Endothelial cell of umbilical vein (primary cell): ENCODE results near the gene RNF125. TPM values are rescaled to one million over a fixed set of nuclear protein-coding genes. Genes with fewer than 3 reads are reported as not detected.

Experiments used
- BruUV-seq: library from RNA; stranded (reverse); fragments of 400-500 nt; replicated peaks from 2 replicates; lab custom pipeline; 2021; lab: Mats Ljungman, UMichigan
- CTCF ChIA-PET: fragments of 300-600, 350-600 bp; sonication (Branson Sonifier 250); formaldehyde crosslinking; loops from one replicate; lab custom pipeline; 2021; ENCODE audit warnings: antibody characterized with exemption, inconsistent platforms; lab: Charles Lee
- POLR2A ChIA-PET: fragments of 300-600, 350-600 bp; sonication (Branson Sonifier 250); formaldehyde crosslinking; loops from one replicate; lab custom pipeline; 2021; ENCODE audit warnings: antibody characterized with exemption, inconsistent platforms; lab: Charles Lee
- DNase-seq: peaks from one replicate; pipeline ENCODE4 v3.0.0-alpha.2; 2011; ENCODE audit warnings: low read depth, low spot score
- FAIRE-seq: peaks from 2 replicates; lab custom pipeline; 2011; peaks lifted over from hg19 to GRCh38; lab: Jason Lieb, UNC
- H2AFZ ChIP-seq: 2 replicates; pipeline ENCODE4 v1.6.0; 2012; ENCODE audit warnings: low read depth, low read length, control low read depth, inconsistent platforms
- H3K27ac ChIP-seq: 2 replicates; pipeline ENCODE4 v1.5.1; 2011; ENCODE audit warnings: low read depth, mild to moderate bottlenecking, control low read depth, low read length, moderate library complexity; ENCODE audit not compliant: insufficient read depth
- H3K27me3 ChIP-seq, 2 experiments: 2 replicates each; pipeline versions ENCODE4 v1.6.0 to v1.6.1; 2011; ENCODE audit warnings: low read length in 2 of 2, mixed read lengths in 1 of 2; ENCODE audit not compliant: control insufficient read depth in 2 of 2, insufficient read depth in 2 of 2
- H3K36me3 ChIP-seq, 2 experiments: 2 replicates in 1 of 2; 3 replicates in 1 of 2; pipeline ENCODE4 v1.5.1; 2011; ENCODE audit warnings: low read length in 2 of 2, mild to moderate bottlenecking in 1 of 2, moderate library complexity in 1 of 2; ENCODE audit not compliant: control insufficient read depth in 2 of 2, insufficient read depth in 2 of 2; ENCODE audit errors: extremely low read depth in 1 of 2
- H3K4me1 ChIP-seq: 3 replicates; pipeline ENCODE4 v1.5.1; 2011; ENCODE audit warnings: mild to moderate bottlenecking, low read length; ENCODE audit not compliant: control insufficient read depth, insufficient read depth; ENCODE audit errors: extremely low read depth
- H3K4me2 ChIP-seq: 2 replicates; pipeline ENCODE4 v1.6.1; 2011; ENCODE audit warnings: low read length, control low read depth, mixed read lengths; ENCODE audit not compliant: insufficient read depth
- H3K4me3 ChIP-seq, 3 experiments: fragments of 200-600 bp in 1 of 3; sonication (generic), shearing (Covaris generic) in 1 of 3; replicated peaks in 1 of 3; 2 replicates each; pipeline ENCODE4 v1.5.1; 2011 to 2016; ENCODE audit warnings: control low read depth in 3 of 3, low read length in 3 of 3, mild to moderate bottlenecking in 2 of 3, inconsistent platforms in 1 of 3, low read depth in 1 of 3, moderate library complexity in 1 of 3; ENCODE audit not compliant: insufficient read depth in 1 of 3
- H3K79me2 ChIP-seq: 2 replicates; pipeline ENCODE4 v1.6.0; 2012; ENCODE audit warnings: low read length, inconsistent platforms; ENCODE audit not compliant: control insufficient read depth, insufficient read depth
- H3K9ac ChIP-seq: replicated peaks from 2 replicates; pipeline ENCODE3; 2011; ENCODE audit warnings: low read length, control low read depth; ENCODE audit not compliant: insufficient read depth; ENCODE audit errors: extremely low read depth
- H3K9me1 ChIP-seq: replicated peaks from 3 replicates; pipeline ENCODE4 v1.6.0; 2011; ENCODE audit warnings: mild to moderate bottlenecking, low read length; ENCODE audit not compliant: control insufficient read depth, insufficient read depth; ENCODE audit errors: extremely low read depth
- H3K9me3 ChIP-seq: replicated peaks from 2 replicates; pipeline ENCODE4 v1.5.1; 2012; ENCODE audit warnings: low read length, inconsistent platforms; ENCODE audit not compliant: control insufficient read depth, insufficient read depth
- H4K20me1 ChIP-seq: replicated peaks from 2 replicates; pipeline ENCODE3; 2011; ENCODE audit warnings: mild to moderate bottlenecking, low read length; ENCODE audit not compliant: control insufficient read depth, insufficient read depth; ENCODE audit errors: extremely low read depth
- CTCF ChIP-seq, 2 donors: IDR thresholded peaks; 1 replicate in 1 of 2; 2 replicates in 1 of 2; pipeline ENCODE4 v1.5.1; 2011; ENCODE audit warnings: low read length in 2 of 2, mild to moderate bottlenecking in 2 of 2, moderate library complexity in 2 of 2, control low read depth in 1 of 2, inconsistent platforms in 1 of 2, low read depth in 1 of 2; ENCODE audit not compliant: insufficient read depth in 1 of 2; ENCODE audit errors: extremely low read depth in 1 of 2
- EZH2 ChIP-seq: IDR thresholded peaks from 2 replicates; pipeline ENCODE4 v1.6.1; 2012; ENCODE audit warnings: borderline replicate concordance, low read depth, mild to moderate bottlenecking, moderate library complexity, low read length, inconsistent platforms; ENCODE audit not compliant: severe bottlenecking
- FOS ChIP-seq: IDR thresholded peaks from 2 replicates; pipeline ENCODE4 v1.6.1; 2011; ENCODE audit warnings: mild to moderate bottlenecking, low read length, moderate library complexity, borderline replicate concordance; ENCODE audit not compliant: insufficient read depth
- GATA2 ChIP-seq: IDR thresholded peaks from 2 replicates; pipeline ENCODE4 v1.7.0; 2011; ENCODE audit warnings: low read depth, mild to moderate bottlenecking, moderate library complexity, mixed read lengths, low read length; ENCODE audit not compliant: insufficient read length, insufficient read depth
- JUN ChIP-seq: IDR thresholded peaks from 2 replicates; pipeline ENCODE4 v1.6.1; 2011; ENCODE audit warnings: borderline replicate concordance, low read depth; ENCODE audit not compliant: insufficient read length, insufficient read depth
- MAX ChIP-seq: IDR thresholded peaks from 2 replicates; pipeline ENCODE4 v1.6.1; 2011; ENCODE audit not compliant: insufficient read depth, insufficient read length
- MYC ChIP-seq: IDR thresholded peaks from one replicate; pipeline ENCODE4 v1.6.1; 2011; ENCODE audit warnings: mild to moderate bottlenecking, low read depth, low read length
- POLR2A ChIP-seq: IDR thresholded peaks from 2 replicates; pipeline ENCODE4 v1.6.1; 2012; ENCODE audit warnings: low read depth, mild to moderate bottlenecking, control low read depth, low read length
- POLR2AphosphoS5 ChIP-seq: IDR thresholded peaks from 2 replicates; pipeline ENCODE4 v1.6.1; 2012; ENCODE audit warnings: low read depth, mild to moderate bottlenecking, control low read depth, low read length, moderate library complexity; ENCODE audit not compliant: insufficient read depth
- dilution Hi-C: fragments of 300-500 bp; cut with MboI; formaldehyde crosslinking; loops from one replicate; pipeline ENCODE4 v1.15.0; 2019; ENCODE audit warnings: low sequenced_read_pairs; ENCODE audit not compliant: extremely low pct_ligation_motif_present
- intact Hi-C: fragments of 100-400 bp; cut with micrococcal nuclease; formaldehyde crosslinking; loops from one replicate; pipeline ENCODE4 v1.10.0; 2022
- polyA plus RNA-seq, 4 experiments: library from polyadenylated mRNA; depleted of rRNA in 3 of 4; stranded (reverse) in 3 of 4; unstranded in 1 of 4; fragments of >200 nt; gene quantifications; 2 replicates each; pipeline versions ENCODE4 v1.2.1 to v1.2.3, GENCODE V29; 2011 to 2012; ENCODE audit warnings: missing spikeins in 1 of 4
- total RNA-seq: library from RNA; stranded (reverse); gene quantifications from 2 replicates; pipeline ENCODE4 v1.2.3, GENCODE V29; 2021

RNF125 gene
- total and polyA plus RNA-seq, 2 donors (not counting 3 experiments of a cell fraction or from before 2014, with no cell fraction given) = 0.73 to 1.3 TPM

GRCh38 chr18:32011193-32011592 lies 7.4 kb upstream of the RNF125 start:
- no peak for FAIRE-seq
- Histone ChIP-seq H3K79me2 (no peaks in the 10 kb centered on the region), H3K4me3 (no peak overlapping the region), H3K27me3 (peaks cover 1 to 2% of the 10 kb centered on the region in 2 experiments), H3K9ac (no peak overlapping the region), H3K27ac (no peak overlapping the region), H3K9me3 (no peaks in the 10 kb centered on the region), H3K4me1 (no peaks in the 10 kb centered on the region), H3K4me2 (no peak overlapping the region), H3K36me3 (no peaks in the 10 kb centered on the region), H4K20me1 (no peaks in the 10 kb centered on the region), H3K9me1 (no peaks in the 10 kb centered on the region), H2AFZ (no peak overlapping the region)
- CTCF ChIA-PET = no interaction called here
- POLR2A ChIA-PET = no interaction called here
- dilution Hi-C loops (no loop called here), intact Hi-C loops (no loop called here)
- TF ChIP-seq JUN (no peak), MAX (no peak), GATA2 (no peak), FOS (no peak), EZH2 (no peak), POLR2AphosphoS5 (no peak), POLR2A (no peak), MYC (no peak), CTCF (IDR thresholded peaks at IDR 0.05; ENCODE audit: extremely low read depth in 1 of 2, insufficient read depth in 1 of 2, low read depth in 1 of 2, low read length in 2 of 2) (no peak)
- no peak for DNase-seq
- BruUV-seq = no TSS peak
